ENCODE results near the gene PREX1.

The PREX1 gene

DNA sequence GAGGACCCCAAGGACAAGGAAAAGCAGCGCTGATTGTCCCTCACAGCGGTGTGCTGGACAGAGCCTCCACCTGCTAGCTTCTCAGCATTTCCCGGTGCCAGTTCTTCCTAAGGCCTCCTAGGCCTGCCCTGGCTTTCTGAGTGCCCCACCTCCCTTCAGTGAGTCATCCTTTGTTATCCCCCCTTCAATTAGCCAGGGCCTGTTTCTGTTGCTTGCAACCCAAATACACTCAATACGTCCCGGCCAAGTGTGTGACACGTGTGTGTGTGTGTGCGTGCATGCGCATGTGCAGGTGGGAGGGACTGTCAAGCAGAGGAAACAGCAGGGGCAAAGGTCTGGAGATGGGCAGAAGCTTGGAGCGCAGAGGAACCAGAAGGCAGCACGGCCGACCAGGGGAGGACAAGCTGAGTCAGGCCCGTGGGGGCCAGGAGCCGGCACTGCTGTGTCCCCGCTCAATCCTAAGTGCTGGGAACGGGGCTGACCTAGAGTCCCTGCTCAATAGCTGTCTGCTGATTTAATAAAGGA is 159.8 kb downstream of the PREX1 start:
- ATAC-seq (ENCODE audit: low read depth) = no peak
- Mint-ChIP-seq H3K27ac (no peak overlapping the region), H3K4me1 (peaks cover 6% of the 10 kb centered on the region), H3K4me3 (no peak overlapping the region), H3K9me3 (no peaks in the 10 kb centered on the region), H3K36me3 (peaks cover 47% of the 10 kb centered on the region), H3K27me3 (no peaks in the 10 kb centered on the region)
- no peak for DNase-seq (ENCODE audit: low spot score in 2 of 2)

DNA sequence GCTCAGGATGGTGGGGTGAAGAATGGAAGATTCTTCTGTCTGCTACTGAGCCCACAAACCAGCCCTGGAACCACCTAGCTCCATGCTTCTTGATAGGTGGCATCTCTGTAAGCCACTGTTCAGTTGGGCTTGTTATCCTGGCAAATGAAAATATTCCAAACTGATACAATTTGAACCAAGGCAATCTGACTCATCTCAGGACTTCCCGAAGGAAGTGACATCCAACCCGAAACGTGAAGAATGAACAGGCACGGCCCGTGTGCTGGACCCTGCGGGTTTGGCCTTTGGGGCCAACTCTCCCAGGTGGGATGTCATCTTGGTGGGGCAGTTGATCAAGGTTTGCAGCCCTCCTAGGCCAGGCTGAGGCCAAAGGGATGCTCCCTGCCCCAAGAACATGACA is 160.3 kb downstream of the PREX1 start:
- Mint-ChIP-seq H3K4me3 (no peak overlapping the region), H3K9me3 (no peaks in the 10 kb centered on the region), H3K4me1 (peaks cover 4% of the 10 kb centered on the region), H3K36me3 (peaks cover 48% of the 10 kb centered on the region), H3K27ac (no peak overlapping the region), H3K27me3 (no peaks in the 10 kb centered on the region)
- no peak for DNase-seq (ENCODE audit: low spot score in 2 of 2)
- no peak for ATAC-seq (ENCODE audit: low read depth)

GRCh38 chr20:48665785-48666184 is 162.0 kb downstream of the PREX1 start:
- Mint-ChIP-seq H3K27ac (no peak overlapping the region), H3K4me1 (peaks cover 4% of the 10 kb centered on the region), H3K36me3 (peaks cover 46% of the 10 kb centered on the region), H3K27me3 (no peaks in the 10 kb centered on the region), H3K9me3 (no peaks in the 10 kb centered on the region), H3K4me3 (no peak overlapping the region)
- no peak for DNase-seq (ENCODE audit: low spot score in 2 of 2)
- ATAC-seq (ENCODE audit: low read depth) = no peak

GRCh38 chr20:48662711-48663110 is 165.1 kb downstream of the PREX1 start:
- ATAC-seq (ENCODE audit: low read depth) (no peak), DNase-seq (ENCODE audit: low spot score in 2 of 2) (no peak)
- H3K4me3 Mint-ChIP-seq = no peak overlapping the region
- peaks cover 16% of the 10 kb centered on the region for H3K4me1 Mint-ChIP-seq
- H3K27me3 Mint-ChIP-seq = no peaks in the 10 kb centered on the region
- peaks cover 58% of the 10 kb centered on the region for H3K36me3 Mint-ChIP-seq
- no peaks in the 10 kb centered on the region for H3K9me3 Mint-ChIP-seq
- H3K27ac Mint-ChIP-seq = peak overlapping the region; percentile 78

GRCh38 chr20:48661575-48662455 is 166.0 kb downstream of the PREX1 start:
- H3K27ac Mint-ChIP-seq = no peak overlapping the region
- ATAC-seq (ENCODE audit: low read depth) (no peak), DNase-seq (ENCODE audit: low spot score in 2 of 2) (no peak)
- no peaks in the 10 kb centered on the region for H3K9me3 Mint-ChIP-seq
- peaks cover 18% of the 10 kb centered on the region for H3K4me1 Mint-ChIP-seq
- no peak overlapping the region for H3K4me3 Mint-ChIP-seq
- peaks cover 57% of the 10 kb centered on the region for H3K36me3 Mint-ChIP-seq
- H3K27me3 Mint-ChIP-seq = no peaks in the 10 kb centered on the region

DNA sequence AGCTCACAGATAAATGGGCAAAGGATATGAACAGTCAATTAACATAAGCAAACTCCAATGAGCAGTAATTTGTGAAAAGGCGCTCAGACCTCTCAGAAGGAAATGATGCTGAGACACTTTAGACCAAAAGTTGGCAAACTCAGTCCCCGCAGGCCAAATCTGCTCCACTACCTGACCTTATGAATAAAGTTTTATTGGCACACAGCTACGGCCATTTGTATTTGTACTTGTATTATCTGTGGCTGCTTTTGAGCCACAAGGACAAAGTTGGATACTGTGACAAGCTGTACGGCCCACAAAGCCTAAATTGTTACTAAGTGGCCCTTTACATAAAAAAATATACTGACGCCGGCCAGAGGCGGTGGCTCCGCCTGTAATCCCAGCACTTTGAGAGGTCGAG is 167.0 kb downstream of the PREX1 start:
- peak overlapping the region; percentile 64 for H3K27ac Mint-ChIP-seq
- ATAC-seq (ENCODE audit: low read depth) (no peak), DNase-seq (ENCODE audit: low spot score in 2 of 2) (no peak)
- H3K4me3 Mint-ChIP-seq = no peak overlapping the region
- peaks cover 66% of the 10 kb centered on the region for H3K36me3 Mint-ChIP-seq
- H3K27me3 Mint-ChIP-seq = no peaks in the 10 kb centered on the region
- H3K4me1 Mint-ChIP-seq = peaks cover 18% of the 10 kb centered on the region
- no peaks in the 10 kb centered on the region for H3K9me3 Mint-ChIP-seq

GRCh38 chr20:48659858-48660257 is 167.9 kb downstream of the PREX1 start:
- peak overlapping the region; percentile 64 for H3K27ac Mint-ChIP-seq
- H3K4me1 Mint-ChIP-seq = peaks cover 18% of the 10 kb centered on the region
- H3K4me3 Mint-ChIP-seq = no peak overlapping the region
- no peaks in the 10 kb centered on the region for H3K27me3 Mint-ChIP-seq
- H3K9me3 Mint-ChIP-seq = no peaks in the 10 kb centered on the region
- DNase-seq (ENCODE audit: low spot score in 2 of 2) (no peak), ATAC-seq (ENCODE audit: low read depth) (no peak)
- peaks cover 64% of the 10 kb centered on the region for H3K36me3 Mint-ChIP-seq

DNA sequence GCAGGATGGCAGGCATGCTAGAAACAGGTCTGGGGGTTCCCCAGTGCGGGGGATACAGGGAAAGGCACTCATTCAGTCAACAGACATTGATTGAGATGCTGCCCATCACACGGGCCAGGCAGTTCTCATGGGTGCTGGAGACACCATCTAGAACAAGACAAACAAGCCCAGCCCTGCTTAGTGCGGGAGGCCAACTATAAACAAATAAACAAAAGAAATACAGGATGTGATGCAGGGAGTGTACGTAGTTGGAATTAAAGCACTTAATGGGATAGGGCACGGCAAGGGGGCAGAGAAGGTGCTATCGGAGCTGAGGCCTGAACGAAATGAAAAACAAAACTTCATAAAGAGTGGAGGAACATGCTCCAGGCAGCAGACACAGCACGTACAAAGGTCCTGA is 169.3 kb downstream of the PREX1 start:
- Mint-ChIP-seq H3K36me3 (peaks cover 58% of the 10 kb centered on the region), H3K4me3 (no peak overlapping the region), H3K4me1 (peaks cover 18% of the 10 kb centered on the region), H3K27me3 (no peaks in the 10 kb centered on the region), H3K27ac (peak overlapping the region; percentile 18), H3K9me3 (no peaks in the 10 kb centered on the region)
- ATAC-seq (ENCODE audit: low read depth) = no peak
- DNase-seq (ENCODE audit: low spot score in 2 of 2) = no peak

GRCh38 chr20:48658198-48658476 is 169.7 kb downstream of the PREX1 start:
- Mint-ChIP-seq H3K4me3 (no peak overlapping the region), H3K36me3 (peaks cover 58% of the 10 kb centered on the region), H3K9me3 (no peaks in the 10 kb centered on the region), H3K27ac (no peak overlapping the region), H3K27me3 (no peaks in the 10 kb centered on the region), H3K4me1 (peaks cover 18% of the 10 kb centered on the region)
- ATAC-seq (ENCODE audit: low read depth) (no peak), DNase-seq (ENCODE audit: low spot score in 2 of 2) (no peak)

- Mint-ChIP-seq H3K27ac (peak overlapping the region; percentile 64), H3K9me3 (no peaks in the 10 kb centered on the region), H3K27me3 (no peaks in the 10 kb centered on the region), H3K4me3 (no peak overlapping the region), H3K36me3 (peaks cover 52% of the 10 kb centered on the region), H3K4me1 (peaks cover 18% of the 10 kb centered on the region)
- DNase-seq (ENCODE audit: low spot score in 2 of 2) (peak; percentile 62 to 64), ATAC-seq (ENCODE audit: low read depth) (peak; percentile 85)
These were observed 170.2 kb downstream of the PREX1 start for GRCh38 chr20:48657426-48658197.

GRCh38 chr20:48656661-48657211 is 171.1 kb downstream of the PREX1 start:
- Mint-ChIP-seq H3K27ac (peak overlapping the region; percentile 24), H3K27me3 (no peaks in the 10 kb centered on the region), H3K9me3 (no peaks in the 10 kb centered on the region), H3K4me1 (peaks cover 18% of the 10 kb centered on the region), H3K36me3 (peaks cover 47% of the 10 kb centered on the region), H3K4me3 (no peak overlapping the region)
- DNase-seq (ENCODE audit: low spot score in 2 of 2) (no peak), ATAC-seq (ENCODE audit: low read depth) (no peak)

DNA sequence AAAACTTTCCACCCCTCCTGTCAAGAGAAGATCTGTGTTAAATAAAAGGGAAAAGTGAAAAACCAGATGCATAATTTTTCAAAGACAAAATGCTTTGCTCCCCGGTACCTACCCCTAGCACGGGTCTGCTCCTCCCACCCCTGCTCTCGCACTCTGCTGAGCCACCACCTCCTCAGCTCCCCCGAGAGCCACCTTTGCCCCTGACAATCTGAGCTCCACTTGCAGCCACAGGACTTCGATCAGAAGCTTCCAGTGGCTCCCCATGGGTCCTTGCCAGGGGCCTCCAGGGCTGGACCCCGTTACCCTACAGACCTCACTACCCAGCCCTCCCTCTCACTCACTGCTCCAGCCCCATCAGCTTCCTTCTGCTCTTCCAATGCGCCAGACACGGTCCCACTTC is 171.7 kb downstream of the PREX1 start:
- ATAC-seq (ENCODE audit: low read depth) (no peak), DNase-seq (ENCODE audit: low spot score in 2 of 2) (no peak)
- Mint-ChIP-seq H3K9me3 (no peaks in the 10 kb centered on the region), H3K36me3 (peaks cover 49% of the 10 kb centered on the region), H3K27ac (peak overlapping the region; percentile 24), H3K4me1 (peaks cover 18% of the 10 kb centered on the region), H3K27me3 (no peaks in the 10 kb centered on the region), H3K4me3 (no peak overlapping the region)

- Mint-ChIP-seq H3K4me3 (no peak overlapping the region), H3K4me1 (peaks cover 10% of the 10 kb centered on the region), H3K27me3 (no peaks in the 10 kb centered on the region), H3K36me3 (peaks cover 34% of the 10 kb centered on the region), H3K27ac (no peak overlapping the region), H3K9me3 (no peaks in the 10 kb centered on the region)
- ATAC-seq (ENCODE audit: low read depth) = no peak
- DNase-seq (ENCODE audit: low spot score in 2 of 2) = no peak
These were observed 174.1 kb downstream of the PREX1 start for GRCh38 chr20:48653706-48654051.

DNA sequence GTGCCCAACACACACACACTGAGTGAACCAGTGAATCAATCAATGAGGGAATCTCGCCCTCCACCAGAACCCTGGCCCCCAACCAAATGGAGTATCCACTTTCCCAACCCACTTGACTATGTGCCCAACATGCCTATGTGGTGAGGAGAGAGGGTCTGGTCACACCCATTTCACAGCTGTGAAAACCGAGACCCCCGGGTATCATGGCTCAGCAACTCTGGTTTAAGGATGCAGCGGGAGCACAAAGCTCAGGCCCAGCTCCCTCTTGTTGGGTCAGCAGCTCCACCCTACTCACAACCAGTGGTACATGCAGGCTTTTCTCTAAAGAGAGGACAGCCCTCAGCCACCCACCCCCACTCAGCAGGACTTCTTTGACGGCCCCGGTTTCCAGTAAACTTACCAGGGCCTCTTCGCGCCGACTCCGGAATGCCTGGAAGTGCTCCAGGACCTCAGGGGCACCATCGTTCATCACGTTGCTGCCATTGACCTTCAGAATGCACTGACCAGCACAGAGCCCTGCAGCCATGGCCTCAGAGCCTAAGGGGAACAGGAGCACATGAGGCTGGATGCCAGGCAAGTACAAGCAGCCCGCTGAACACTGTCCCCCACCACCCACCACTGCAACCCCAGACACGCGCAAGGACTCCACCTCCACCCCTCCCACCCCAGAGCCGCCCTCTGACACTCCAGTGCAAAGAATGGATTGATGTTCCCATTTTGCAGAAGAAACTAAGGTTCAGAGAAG is 174.7 kb downstream of the PREX1 start:
- DNase-seq (ENCODE audit: low spot score in 2 of 2) = no peak
- no peak for ATAC-seq (ENCODE audit: low read depth)
- Mint-ChIP-seq H3K9me3 (no peaks in the 10 kb centered on the region), H3K27me3 (no peaks in the 10 kb centered on the region), H3K36me3 (peaks cover 35% of the 10 kb centered on the region), H3K4me1 (peaks cover 5% of the 10 kb centered on the region), H3K27ac (no peak overlapping the region), H3K4me3 (no peak overlapping the region)
